Ovary (tissue), 9 donors: ENCODE results near the gene NLRP14. TPM values are rescaled to one million over a fixed set of nuclear protein-coding genes. Genes with fewer than 3 reads are reported as not detected.

Experiments used
- DNase-seq, 5 donors: peaks; one replicate each; pipeline ENCODE4 v3.0.0-alpha.2; 2019 to 2020
- H3K27ac ChIP-seq, 2 donors: fragments of 200-600 bp; one replicate each; pipeline versions ENCODE4 v1.5.1 to v1.8.0; 2019 to 2022
- H3K27me3 ChIP-seq: fragments of 200-600 bp; one replicate; pipeline ENCODE4 v1.8.0; 2022
- H3K36me3 ChIP-seq: fragments of 200-600 bp; sonication (generic); one replicate; pipeline ENCODE4 v1.5.1; 2019
- H3K4me1 ChIP-seq: one replicate; pipeline ENCODE4 v1.8.1; 2013; ENCODE audit warnings: mild to moderate bottlenecking, moderate library complexity; ENCODE audit not compliant: insufficient read depth
- H3K4me3 ChIP-seq: fragments of 200-600 bp; sonication (generic); one replicate; pipeline ENCODE4 v1.5.1; 2017
- H3K9me3 ChIP-seq, 2 donors: fragments of 200-600 bp in 1 of 2; sonication (generic) in 1 of 2; one replicate each; pipeline versions ENCODE4 v1.5.1 to v1.8.1; 2013 to 2019; ENCODE audit warnings: mild to moderate bottlenecking in 1 of 2, moderate library complexity in 1 of 2
- EP300 ChIP-seq: sonication (generic); formaldehyde crosslinking; IDR thresholded peaks from one replicate; pipeline ENCODE4 v1.6.1; 2017; ENCODE audit warnings: antibody characterized with exemption
- POLR2A ChIP-seq: fragments of 450-650 bp; IDR thresholded peaks from one replicate; pipeline ENCODE4 v1.6.1; 2017; ENCODE audit warnings: antibody characterized with exemption, mild to moderate bottlenecking, moderate library complexity
- WGBS, 3 donors: extraction: QIAGEN DNeasy Blood & Tissue Kit in 1 of 3; methylation state at CpG; one replicate each; pipeline versions ENCODE4 v1.1.5 to v1.1.7; 2013 to 2017; 5-methylcytosine and 5-hydroxymethylcytosine counted together
- intact Hi-C, 4 donors: fragments of 100-400 bp; cut with DNase I; formaldehyde crosslinking; loops; one replicate each; pipeline versions ENCODE4 v1.11.0 to v1.15.1; 2022 to 2023
- polyA plus RNA-seq, 2 donors: library from polyadenylated mRNA; stranded (reverse); fragments of 200-250 nt in 1 of 2; fragments of 350-450 nt in 1 of 2; fragmentation: Illumina TruSeq in 1 of 2; extraction: RNeasy Lipid Tissue Mini Kit (QIAGEN cat#74804) in 1 of 2; gene quantifications; one replicate each; pipeline ENCODE4 v1.2.3, GENCODE V29; 2013 to 2014
- total RNA-seq, 7 donors: library from RNA; depleted of rRNA in 2 of 7; stranded (reverse); fragments of >200 nt in 2 of 7; fragmentation: NEBNext Ultra II Directional in 3 of 7; extraction: Animal tissue kit (Norgen Biotek cat#: 25700) in 3 of 7; gene quantifications; one replicate each; pipeline versions ENCODE4 v1.1.0 to v1.2.4, GENCODE V29; 2016 to 2023
- TF ChIP-seq, protein P1 (sequence below), 3 donors: fragments of 450-650 bp in 2 of 3; fragments of 200-600 bp in 1 of 3; IDR thresholded peaks; one replicate each; pipeline versions ENCODE4 v1.5.1 to v1.8.0; 2016 to 2022; ENCODE audit warnings: antibody characterized with exemption in 3 of 3, mild to moderate bottlenecking in 1 of 3
- donor health status: DM: no; HTN: no; CAD: no; lungs with moderate emphysema.
- donor health status: DM: no; HTN: no; CAD: no.
- donor health status: Bipolar disorder and iron deficiency.
- donor health status: DM: yes; HTN: yes; CAD: no.
- donor health status: DM: no; HTN: no; CAD: no.
- donor health status: DM: yes; HTN: yes; CAD: no.

The NLRP14 gene
- total and polyA plus RNA-seq, 9 donors: 0.08 to 0.33 (median 0.16) TPM; not detected in 1

DNA sequence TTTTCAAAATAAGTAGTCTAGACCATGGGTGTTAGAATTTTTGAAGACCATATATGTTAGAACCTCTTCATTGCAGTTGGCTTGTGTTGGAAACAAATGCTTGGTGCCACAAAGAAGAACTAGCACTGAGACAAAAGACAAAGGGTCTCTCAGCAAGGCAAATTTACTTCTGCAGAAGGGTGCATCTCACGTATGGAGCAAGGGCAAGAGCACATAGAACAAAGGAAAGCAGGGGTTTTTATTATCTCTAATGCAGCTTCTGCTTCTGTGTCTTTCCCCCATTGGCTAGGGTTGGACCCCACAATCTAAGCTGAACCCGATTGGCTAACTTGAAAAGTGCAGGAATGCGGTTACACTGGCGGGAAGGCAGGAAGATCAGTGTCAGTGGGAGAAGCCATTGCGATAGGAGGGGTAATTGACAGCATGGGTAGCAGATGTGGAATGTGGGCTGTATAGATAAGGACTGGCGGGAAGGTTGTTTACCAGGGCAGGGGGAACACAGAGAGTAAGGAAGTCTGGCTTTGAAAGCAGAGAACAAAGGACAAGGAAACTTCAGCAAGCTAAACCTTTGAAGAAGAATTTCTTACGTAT lies 59.4 kb downstream of the NLRP14 start:
- Histone ChIP-seq H3K4me3 (no peak overlapping the region), H3K9me3 (no peaks in the 10 kb centered on the region), H3K27ac (no peak overlapping the region), H3K27me3 (no peaks in the 10 kb centered on the region), H3K4me1 (no peaks in the 10 kb centered on the region), H3K36me3 (no peaks in the 10 kb centered on the region)
- no peak for DNase-seq
- 76 to 84% (median 76%) methylated on average over 7 of the region's 7 CpGs for WGBS, 3 donors
- TF ChIP-seq EP300 (no peak), POLR2A (no peak)
- TF ChIP-seq, protein P1, sequence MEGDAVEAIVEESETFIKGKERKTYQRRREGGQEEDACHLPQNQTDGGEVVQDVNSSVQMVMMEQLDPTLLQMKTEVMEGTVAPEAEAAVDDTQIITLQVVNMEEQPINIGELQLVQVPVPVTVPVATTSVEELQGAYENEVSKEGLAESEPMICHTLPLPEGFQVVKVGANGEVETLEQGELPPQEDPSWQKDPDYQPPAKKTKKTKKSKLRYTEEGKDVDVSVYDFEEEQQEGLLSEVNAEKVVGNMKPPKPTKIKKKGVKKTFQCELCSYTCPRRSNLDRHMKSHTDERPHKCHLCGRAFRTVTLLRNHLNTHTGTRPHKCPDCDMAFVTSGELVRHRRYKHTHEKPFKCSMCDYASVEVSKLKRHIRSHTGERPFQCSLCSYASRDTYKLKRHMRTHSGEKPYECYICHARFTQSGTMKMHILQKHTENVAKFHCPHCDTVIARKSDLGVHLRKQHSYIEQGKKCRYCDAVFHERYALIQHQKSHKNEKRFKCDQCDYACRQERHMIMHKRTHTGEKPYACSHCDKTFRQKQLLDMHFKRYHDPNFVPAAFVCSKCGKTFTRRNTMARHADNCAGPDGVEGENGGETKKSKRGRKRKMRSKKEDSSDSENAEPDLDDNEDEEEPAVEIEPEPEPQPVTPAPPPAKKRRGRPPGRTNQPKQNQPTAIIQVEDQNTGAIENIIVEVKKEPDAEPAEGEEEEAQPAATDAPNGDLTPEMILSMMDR (IDR thresholded peaks at IDR 0.05): no peak
- intact Hi-C loops: no loop called here

DNA sequence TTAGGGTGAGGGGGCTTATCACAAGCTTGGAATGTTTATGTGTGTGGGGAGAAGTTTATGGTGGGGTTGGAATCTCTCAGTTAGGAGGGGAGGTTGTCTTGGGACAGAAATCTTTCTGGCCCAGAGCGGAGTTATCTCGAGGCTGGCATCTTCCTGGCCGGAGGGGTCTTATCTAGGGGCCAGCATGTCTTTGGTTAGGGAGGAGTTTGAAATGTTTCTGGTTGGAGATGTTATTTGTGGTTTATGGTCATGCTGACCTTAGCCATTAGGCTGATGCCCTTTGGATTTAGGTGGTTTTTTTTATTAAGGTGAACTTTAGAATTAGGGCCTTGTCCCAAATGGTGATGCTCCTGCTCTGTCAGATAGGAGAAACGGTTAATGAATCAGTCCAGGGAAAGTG lies 60.6 kb downstream of the NLRP14 start:
- Histone ChIP-seq H3K27me3 (no peaks in the 10 kb centered on the region), H3K9me3 (no peaks in the 10 kb centered on the region), H3K27ac (no peak overlapping the region), H3K4me1 (no peaks in the 10 kb centered on the region), H3K36me3 (no peaks in the 10 kb centered on the region), H3K4me3 (no peak overlapping the region)
- 48 to 66% (median 49%) methylated on average over 4 of the region's 4 CpGs for WGBS, 3 donors
- TF ChIP-seq EP300 (no peak), POLR2A (no peak)
- TF ChIP-seq, protein P1 (IDR thresholded peaks at IDR 0.05): no peak
- intact Hi-C loops: no loop called here
- DNase-seq: no peak

DNA sequence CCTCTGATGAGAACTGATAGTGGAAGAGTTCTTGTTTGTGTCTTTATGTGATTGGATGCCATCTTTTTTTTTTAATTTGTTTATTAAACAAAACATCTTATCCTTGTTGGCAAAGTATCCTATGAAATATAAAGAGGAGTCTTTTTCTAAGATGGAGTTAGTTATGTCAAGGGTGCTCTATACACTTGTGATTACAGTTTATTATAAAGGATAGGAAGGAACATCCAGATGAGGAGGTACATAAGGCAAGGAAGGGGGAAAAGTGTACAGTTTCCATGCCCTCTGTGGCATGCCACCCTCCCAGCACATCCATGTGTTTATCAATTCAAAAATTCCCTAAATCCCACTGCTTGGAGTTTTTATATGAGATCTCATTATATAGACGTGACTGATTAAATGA lies 61.2 kb downstream of the NLRP14 start:
- intact Hi-C loops: no loop called here
- no peak overlapping the region for H3K27ac ChIP-seq
- H3K4me3 ChIP-seq: no peak overlapping the region
- TF ChIP-seq EP300: no peak
- TF ChIP-seq POLR2A: no peak
- TF ChIP-seq, protein P1 (IDR thresholded peaks at IDR 0.05): no peak
- 64 to 83% (median 66%) methylated on average over 1 of the region's 1 CpG for WGBS, 3 donors
- H3K4me1 ChIP-seq: no peaks in the 10 kb centered on the region
- no peaks in the 10 kb centered on the region for H3K27me3 ChIP-seq
- H3K36me3 ChIP-seq: no peaks in the 10 kb centered on the region
- H3K9me3 ChIP-seq: no peaks in the 10 kb centered on the region
- no peak for DNase-seq

DNA sequence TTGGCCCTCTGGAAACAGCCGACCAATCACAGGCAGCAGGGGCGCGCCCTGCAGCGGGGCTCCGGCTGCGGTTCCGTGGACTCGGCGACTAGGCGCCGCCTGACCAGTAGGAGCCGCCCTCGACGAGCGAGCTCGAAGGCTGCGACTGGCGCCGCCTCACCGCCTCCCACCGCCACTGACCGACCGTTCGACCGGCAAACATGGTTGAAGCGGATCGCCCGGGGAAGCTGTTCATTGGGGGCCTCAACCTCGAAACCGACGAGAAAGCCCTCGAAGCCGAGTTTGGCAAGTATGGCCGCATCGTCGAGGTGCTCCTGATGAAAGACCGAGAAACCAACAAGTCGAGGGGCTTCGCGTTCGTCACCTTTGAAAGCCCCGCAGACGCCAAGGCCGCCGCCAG lies 68.6 kb downstream of the NLRP14 start, which contains the start of gene RBMXL2:
RBMXL2 (plus strand) TSS at position 78 of the 400 bp plus-strand sequence; CDS start at position 201, 123 bp downstream.
- TF ChIP-seq EP300 (no peak), POLR2A (no peak)
- TF ChIP-seq, protein P1 (IDR thresholded peaks at IDR 0.05): no peak
- H3K27ac ChIP-seq: no peak within 1 kb of the TSS
- H3K4me1 ChIP-seq: no peaks in the 10 kb centered on the region
- WGBS, 3 donors: 64 to 85% (median 68%) methylated on average over 45 of the region's 45 CpGs
- H3K4me3 ChIP-seq: no peak within 1 kb of the TSS
- no peaks in the 10 kb centered on the region for H3K9me3 ChIP-seq
- no peaks in the 10 kb centered on the region for H3K27me3 ChIP-seq
- DNase-seq: no peak
- intact Hi-C loops: no loop called here
- no peaks in the 10 kb centered on the region for H3K36me3 ChIP-seq
